NCI-H2171 treated with DMSO at 0.1 percent for 48 hours (cell line): ENCODE data around the gene ENTPD8.

Experiments used
- DNase-seq: peaks from one replicate; lab custom pipeline; 2025; lab: John Stamatoyannopoulos, UW

Gene ENTPD8

GRCh38 chr9:137431416-137431931 lies 9.7 kb downstream of the ENTPD8 start:
- no peak for DNase-seq

DNA sequence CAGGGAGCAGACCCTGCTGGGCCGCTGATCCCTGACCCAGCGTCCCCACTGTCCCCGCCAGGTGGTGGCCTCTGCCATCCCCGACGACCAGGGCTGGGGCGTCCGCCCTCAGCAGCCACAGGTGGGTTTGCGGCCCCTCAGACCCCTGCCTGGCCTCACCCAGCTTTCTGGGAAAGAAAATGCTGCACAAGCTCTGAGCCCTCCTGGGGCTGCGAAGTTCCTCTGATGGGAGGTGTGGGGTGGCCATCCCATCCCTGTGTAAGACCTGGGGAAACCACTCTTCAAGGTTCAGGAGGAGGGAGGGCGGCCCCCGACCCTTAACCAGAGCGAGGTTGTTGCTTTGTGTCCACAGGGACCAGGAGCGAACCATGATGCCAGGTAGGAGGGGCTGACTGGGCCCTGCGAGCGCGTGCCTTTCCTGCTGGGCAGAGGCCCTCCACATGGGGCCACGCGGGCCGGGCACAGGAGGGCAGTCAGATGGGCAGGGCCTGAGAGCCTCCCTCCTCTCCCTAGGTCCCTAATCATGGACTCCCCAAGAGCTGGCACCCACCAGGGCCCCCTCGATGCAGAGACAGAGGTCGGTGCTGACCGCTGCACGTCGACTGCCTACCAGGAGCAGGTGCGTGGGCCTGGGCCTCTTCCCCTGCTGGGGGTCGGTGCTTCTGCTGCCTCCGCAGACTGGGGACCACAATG lies 10.3 kb downstream of the ENTPD8 start:
- no peak for DNase-seq

DNA sequence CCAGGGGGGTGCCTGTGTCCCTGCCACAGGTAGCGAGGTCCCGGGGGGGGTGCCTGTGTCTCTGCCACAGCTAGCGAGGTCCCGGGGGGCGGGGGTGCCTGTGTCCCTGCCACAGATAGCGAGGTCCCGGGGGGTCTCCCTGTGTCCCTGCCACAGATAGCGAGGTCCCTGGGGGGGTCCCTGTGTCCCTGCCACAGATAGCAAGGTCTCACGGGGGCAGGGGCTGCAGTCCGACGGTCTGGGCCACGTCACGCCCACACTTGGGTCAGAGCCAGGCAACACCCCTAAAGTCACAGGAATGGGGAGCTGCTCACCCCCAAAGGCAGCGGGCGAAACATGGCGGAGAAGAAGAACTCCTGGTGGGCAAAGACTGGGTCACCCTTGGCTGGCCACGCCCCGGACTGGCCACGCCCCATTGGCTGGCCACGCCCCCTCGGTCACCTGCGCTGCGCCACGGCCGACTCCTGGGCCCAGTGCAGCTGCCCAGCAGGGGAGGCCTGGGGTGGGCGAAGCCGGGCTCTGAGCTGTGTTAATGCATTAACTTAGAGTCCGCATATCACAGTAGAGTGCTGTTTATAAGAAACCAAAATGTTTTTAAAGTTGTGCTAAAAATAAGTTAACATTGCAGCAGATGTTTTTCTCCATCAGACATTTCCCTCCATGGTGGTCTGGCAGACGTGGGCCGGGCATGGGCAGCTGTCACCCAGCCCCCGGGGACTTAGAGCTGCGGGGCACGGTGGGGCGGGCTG lies 11.0 kb downstream of the ENTPD8 start:
- peak; percentile 55 for DNase-seq

GRCh38 chr9:137429546-137429890 lies 11.6 kb downstream of the ENTPD8 start:
- DNase-seq, result no peak

DNA sequence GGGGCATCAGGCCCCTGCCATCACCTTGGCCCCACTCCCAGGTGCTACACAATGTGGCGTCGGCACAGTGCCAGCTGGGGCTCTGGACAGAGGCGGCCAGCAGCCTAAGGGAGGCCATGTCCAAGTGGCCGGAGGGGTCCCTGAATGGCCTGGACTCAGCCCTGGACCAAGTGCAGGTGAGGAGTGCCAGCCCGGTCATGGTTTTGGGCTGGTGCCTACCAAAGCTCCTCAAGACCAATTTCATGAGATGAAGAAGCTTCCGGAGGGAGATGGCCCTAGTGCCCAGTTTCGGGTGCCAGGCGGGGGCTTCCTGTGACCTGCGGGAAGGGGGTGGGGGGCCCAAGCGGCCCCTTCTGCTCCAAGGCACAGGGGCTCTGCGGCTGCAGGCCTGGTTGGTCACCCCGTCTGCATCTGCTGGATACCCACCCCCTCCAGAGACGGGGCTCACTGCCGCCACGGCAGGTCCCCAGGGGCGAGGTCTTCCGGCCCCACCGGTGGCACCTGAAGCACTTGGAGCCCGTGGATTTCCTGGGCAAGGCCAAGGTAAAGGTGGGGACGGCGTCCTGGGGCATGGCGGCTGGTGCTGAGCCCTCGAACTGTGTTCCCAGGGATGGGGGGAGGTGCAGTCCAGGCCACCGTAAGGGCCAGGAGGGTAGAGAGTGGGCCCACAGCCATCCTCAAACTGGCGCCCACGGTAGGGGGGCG lies 12.2 kb downstream of the ENTPD8 start:
- no peak for DNase-seq

- DNase-seq, result no peak
These were observed 12.9 kb downstream of the ENTPD8 start for GRCh38 chr9:137428311-137428630.

GRCh38 chr9:137427454-137428310 lies 13.5 kb downstream of the ENTPD8 start:
- DNase-seq, result no peak

- DNase-seq, result no peak
These were observed 15.0 kb downstream of the ENTPD8 start for GRCh38 chr9:137426018-137426681.

DNA sequence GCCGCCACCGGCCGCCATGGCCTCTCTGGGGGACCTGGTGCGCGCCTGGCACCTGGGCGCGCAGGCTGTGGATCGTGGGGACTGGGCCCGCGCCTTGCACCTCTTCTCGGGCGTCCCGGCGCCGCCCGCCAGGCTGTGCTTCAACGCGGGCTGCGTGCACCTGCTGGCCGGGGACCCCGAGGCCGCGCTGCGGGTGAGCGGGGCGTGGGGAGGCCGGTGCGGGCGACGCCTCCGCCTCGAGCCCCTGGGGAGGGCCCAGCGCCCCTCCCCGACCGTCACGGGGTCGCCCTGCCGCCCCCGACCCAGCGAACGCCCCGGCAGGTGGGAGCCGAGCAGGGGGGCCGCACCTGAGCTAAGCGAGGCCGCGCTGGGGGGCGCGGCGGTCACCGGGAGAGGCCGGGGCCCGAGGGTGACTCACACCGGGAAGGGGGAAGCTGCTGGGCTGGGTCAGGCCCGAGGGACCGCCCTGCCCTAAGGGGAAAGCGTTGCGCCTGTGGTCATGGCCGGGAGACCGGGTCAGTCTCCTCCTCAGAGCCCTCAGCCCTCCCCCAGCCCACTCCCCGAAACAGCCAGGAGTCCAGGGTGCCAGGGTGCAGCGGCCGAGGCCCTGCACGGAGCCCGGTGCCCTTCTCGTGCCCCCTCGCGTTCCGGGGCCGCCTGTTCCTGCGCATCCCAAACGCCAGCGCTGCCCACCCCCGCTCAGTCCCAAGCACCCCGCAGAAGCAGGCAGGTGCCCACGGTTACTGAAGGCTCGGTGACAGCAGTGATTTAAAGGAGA lies 17.5 kb downstream of the ENTPD8 start:
- DNase-seq, result no peak

GRCh38 chr9:137422604-137423513 lies 18.3 kb downstream of the ENTPD8 start, which contains the start of the genes EXD3 and NOXA1:
Gene EXD3, minus strand, starts transcription at chr9:137423162. Its CDS starts 27,805 bp downstream, at chr9:137395357.
Gene NOXA1, plus strand, starts transcription at chr9:137423393. Its CDS starts 137 bp downstream, at chr9:137423530.
- DNase-seq, result peak; percentile 92

DNA sequence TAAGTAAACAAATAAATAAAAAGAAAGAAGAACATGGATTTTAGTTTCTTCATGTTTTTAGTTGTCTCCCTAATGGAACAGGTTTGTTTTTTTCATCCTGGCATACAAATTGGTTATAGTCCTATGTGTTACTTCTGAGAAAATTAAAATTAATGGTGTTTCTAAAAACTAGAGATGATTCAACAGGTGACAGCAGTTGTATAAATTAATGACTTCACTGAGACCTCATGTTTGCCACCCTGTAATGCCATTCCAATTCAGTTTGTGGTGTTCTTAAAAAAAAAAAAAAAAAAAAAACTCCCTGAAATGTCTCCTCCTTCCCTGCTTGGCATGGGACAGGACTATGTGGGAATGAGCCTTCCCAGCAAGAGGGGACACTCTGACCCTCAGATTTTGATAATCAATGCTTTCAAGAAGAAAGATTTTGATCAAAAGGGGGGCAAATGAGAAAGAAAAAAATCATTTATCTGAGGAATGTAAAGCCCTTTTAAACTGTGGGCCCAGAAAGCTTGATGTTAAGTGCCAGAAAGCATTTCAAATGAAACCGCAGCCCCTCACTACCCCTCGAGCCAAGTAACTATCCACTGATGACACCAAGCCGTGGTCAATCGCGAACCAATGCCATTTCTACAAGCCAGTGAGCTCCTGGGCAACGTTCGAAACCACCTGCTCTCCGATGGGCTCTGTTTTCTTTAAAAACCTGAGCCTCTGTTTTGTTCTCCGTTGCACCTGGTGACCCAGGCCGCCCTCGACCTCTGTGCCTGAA lies 19.1 kb downstream of the ENTPD8 start:
- DNase-seq, result no peak

DNA sequence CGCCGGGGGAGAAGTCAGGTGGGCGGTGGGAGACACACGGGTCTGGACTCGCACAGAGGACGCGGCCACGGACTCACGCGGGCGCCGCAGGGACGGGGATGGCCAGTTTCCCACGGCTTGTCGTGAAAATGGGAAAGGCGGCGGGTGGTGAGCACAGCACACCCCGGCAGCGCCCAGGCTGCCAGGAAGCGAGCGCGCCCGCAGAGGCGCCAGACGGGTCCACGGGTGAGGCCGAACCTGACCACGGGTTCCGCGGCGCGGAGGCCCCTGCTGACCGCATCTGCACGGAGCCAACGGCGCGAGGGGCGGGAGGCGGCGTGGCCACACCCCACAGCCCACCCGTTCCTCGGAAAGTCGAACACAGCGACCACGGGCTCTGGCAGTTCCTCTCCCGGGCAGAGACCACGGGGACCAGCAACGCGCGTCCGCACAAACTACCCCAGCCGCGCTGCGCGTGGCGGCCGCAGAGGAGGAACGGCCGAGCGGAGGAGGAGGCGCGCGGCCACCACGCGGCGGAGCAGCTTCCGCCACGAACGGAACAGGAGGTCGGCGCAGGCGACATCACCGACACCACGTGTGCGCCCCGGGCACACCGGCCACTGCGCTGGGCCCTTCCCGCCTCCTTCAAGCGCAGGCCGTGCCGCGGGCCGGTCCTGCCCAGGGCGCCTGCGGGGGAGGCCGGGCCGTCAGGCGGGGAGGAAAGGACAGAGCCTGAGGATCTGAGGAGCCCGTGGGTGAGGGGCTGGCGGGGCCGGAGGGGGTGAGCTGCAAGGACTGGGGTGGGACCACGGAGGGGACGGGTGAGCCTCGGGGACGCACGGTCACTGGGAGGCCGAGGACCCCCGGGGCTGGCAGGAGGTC lies 23.8 kb downstream of the ENTPD8 start:
- DNase-seq, result no peak

DNA sequence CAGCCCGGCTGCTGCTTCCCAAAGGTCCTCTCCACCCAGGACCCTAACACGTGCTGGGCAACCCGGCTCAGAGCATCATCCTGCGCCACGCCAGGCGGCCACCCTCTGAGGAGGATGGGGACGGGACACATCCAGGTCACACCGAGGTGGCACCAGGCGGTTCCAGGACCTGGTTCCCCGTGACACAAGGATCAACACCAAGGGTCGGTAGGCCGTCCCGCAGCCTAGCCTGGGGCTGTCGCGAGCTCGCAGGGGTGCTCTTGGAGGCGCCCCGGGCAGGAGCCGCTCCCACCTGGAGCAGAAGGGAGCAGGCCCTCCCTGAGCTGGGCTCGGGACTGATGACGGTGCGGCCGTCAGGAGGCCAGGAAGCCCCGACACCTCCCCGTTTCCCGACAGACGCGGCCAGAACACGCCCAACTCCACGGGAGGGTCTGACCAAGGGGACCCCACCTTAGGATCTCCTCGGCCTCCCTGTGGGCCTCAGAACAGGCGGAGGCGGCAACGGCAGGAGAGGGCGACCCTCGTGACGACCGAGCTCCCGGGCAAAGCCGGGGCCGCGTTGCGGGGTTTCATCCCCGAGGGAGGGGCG lies 24.5 kb downstream of the ENTPD8 start:
- DNase-seq, result no peak

DNA sequence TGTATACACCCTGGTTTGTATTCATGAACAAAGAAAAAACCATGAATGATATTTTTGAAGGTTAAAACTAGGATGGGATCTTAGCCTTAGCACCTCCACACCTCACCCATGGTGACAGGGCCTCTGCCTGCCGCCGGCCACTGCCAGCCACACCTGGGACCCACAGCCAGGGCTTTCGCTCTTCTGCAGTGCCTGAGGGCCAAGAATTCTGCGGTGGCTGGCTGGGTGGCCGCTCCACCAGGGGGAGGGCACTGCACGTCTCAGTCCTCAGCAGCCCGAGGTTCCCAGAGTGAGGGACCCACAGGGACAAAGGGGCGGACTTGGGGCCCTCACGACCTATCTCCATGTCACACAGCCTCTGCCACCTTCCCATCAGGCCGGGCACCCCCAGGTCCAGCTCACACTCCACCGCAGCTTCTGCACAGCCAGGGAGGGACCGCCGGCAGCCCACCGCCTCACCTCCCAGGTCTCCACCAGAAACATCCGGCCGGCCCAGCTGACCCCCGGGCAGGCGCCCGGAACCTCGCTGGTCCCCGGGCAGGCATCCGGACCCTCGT lies 25.1 kb downstream of the ENTPD8 start:
- no peak for DNase-seq

- no peak for DNase-seq
These were observed 25.7 kb downstream of the ENTPD8 start for GRCh38 chr9:137415451-137415850.

DNA sequence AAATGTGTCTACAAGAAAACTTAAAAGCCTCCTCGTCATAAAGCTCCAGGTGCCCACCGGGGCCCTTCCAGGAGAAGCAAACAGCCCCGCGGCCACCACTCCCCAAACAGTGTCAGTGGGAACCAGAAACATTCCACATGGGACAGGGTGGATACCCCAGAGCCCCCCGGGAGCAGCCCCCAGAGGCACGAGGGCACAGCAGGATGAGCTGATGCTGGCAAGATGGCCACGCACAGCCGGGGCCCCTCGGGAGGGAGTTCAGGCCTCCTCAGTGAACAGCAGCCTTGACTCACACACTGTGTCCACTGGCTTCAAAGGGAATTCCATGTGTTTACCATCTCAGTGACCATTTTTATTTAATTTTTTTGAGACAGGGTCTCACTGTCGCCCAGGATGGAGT lies 28.7 kb downstream of the ENTPD8 start:
- no peak for DNase-seq
